Endodermal cell (in vitro differentiated cells): ENCODE measurements around the gene KCNH8. TPM values are rescaled to one million over a fixed set of nuclear protein-coding genes. Genes with fewer than 3 reads are reported as not detected.
"Not testable (repeated sequence)": the region's sequence is repeated elsewhere in the genome, so short reads cannot be mapped to it uniquely, and the experiment has no call there.

Source experiments
- DNase-seq: peaks from one replicate; pipeline ENCODE4 v3.0.0-alpha.2; 2017
- H3K27ac ChIP-seq: 2 replicates; pipeline ENCODE4 v1.5.1; 2013; ENCODE audit warnings: mild to moderate bottlenecking, low read depth, low read length, moderate library complexity
- H3K27me3 ChIP-seq: 2 replicates; pipeline ENCODE4 v1.6.1; 2013; ENCODE audit warnings: mild to moderate bottlenecking, low read length, moderate library complexity; ENCODE audit not compliant: insufficient read depth, control insufficient read depth, poor library complexity, severe bottlenecking
- H3K36me3 ChIP-seq: 2 replicates; pipeline ENCODE4 v1.7.0; 2013; ENCODE audit warnings: mild to moderate bottlenecking, low read length, moderate library complexity; ENCODE audit not compliant: control insufficient read depth, insufficient read depth
- H3K4me1 ChIP-seq: one replicate; pipeline ENCODE4 v1.7.0; 2013; ENCODE audit warnings: low read length; ENCODE audit not compliant: control insufficient read depth, insufficient read depth
- H3K4me3 ChIP-seq: 2 replicates; pipeline ENCODE4 v1.5.1; 2013; ENCODE audit warnings: mild to moderate bottlenecking, low read length, moderate library complexity
- H3K9ac ChIP-seq: 2 replicates; pipeline ENCODE4 v1.6.1; 2013; ENCODE audit warnings: mild to moderate bottlenecking, low read length, moderate library complexity; ENCODE audit not compliant: poor library complexity, severe bottlenecking; ENCODE audit errors: extremely low read depth
- H3K9me3 ChIP-seq: 2 replicates; pipeline ENCODE4 v1.6.1; 2013; ENCODE audit warnings: mild to moderate bottlenecking, low read length, moderate library complexity; ENCODE audit not compliant: control insufficient read depth
- H3K27ac Mint-ChIP-seq: 2 replicates; pipeline ENCODE4 v1.8.0; 2020; ENCODE audit warnings: mixed read lengths
- H3K27me3 Mint-ChIP-seq: 2 replicates; pipeline ENCODE4 v1.8.0; 2021; ENCODE audit warnings: mild to moderate bottlenecking, mixed read lengths; ENCODE audit not compliant: insufficient read depth
- H3K36me3 Mint-ChIP-seq: 2 replicates; pipeline ENCODE4 v1.8.0; 2020; ENCODE audit warnings: low read depth, mixed read lengths
- H3K4me1 Mint-ChIP-seq: 2 replicates; pipeline ENCODE4 v1.8.0; 2020; ENCODE audit warnings: mixed read lengths
- H3K4me3 Mint-ChIP-seq: 2 replicates; pipeline ENCODE4 v1.8.0; 2020; ENCODE audit warnings: mild to moderate bottlenecking, moderate library complexity, mixed read lengths
- H3K9me3 Mint-ChIP-seq: 2 replicates; pipeline ENCODE4 v1.8.0; 2020; ENCODE audit warnings: mild to moderate bottlenecking, mixed read lengths
- WGBS, 2 experiments: methylation state at CpG; one replicate each; pipeline versions ENCODE4 v1.1.5 to v1.1.7; 2013; ENCODE audit warnings: missing lambda C conversion rate in 2 of 2, mixed read lengths in 1 of 2; ENCODE audit not compliant: insufficient coverage in 1 of 2, insufficient read length in 1 of 2; 5-methylcytosine and 5-hydroxymethylcytosine counted together
- long read RNA-seq, 4 experiments: library from polyadenylated mRNA in 2 of 4; library from RNA in 1 of 4; library from capped mRNA in 1 of 4; stranded (forward) in 3 of 4; unstranded in 1 of 4; transcript quantifications; one replicate each; pipeline ENCODE4 v2.0.0, GENCODE V29; 2020 to 2021; ENCODE audit warnings: inconsistent platforms in 1 of 4
- polyA plus RNA-seq, 2 experiments: library from polyadenylated mRNA; stranded (reverse); fragments of 50-300 nt; gene quantifications; one replicate each; pipeline ENCODE4 v1.2.3, GENCODE V29; 2013
- total RNA-seq, 2 donors: library from RNA; stranded (reverse); fragmentation: NEBNext Ultra II Directional in 1 of 2; extraction: Animal tissue kit (Norgen Biotek cat#: 25700) in 1 of 2; gene quantifications; 2 replicates in 1 of 2; 3 replicates in 1 of 2; pipeline ENCODE4 v1.2.1, GENCODE V29; 2021
- TF ChIP-seq, protein P1 (sequence below): fragments of 200-600 bp; sonication (generic); conservative IDR thresholded peaks from 2 replicates; pipeline ENCODE4 v1.5.0; 2021; ENCODE audit warnings: antibody characterized with exemption, mild to moderate bottlenecking

Gene KCNH8
- total RNA-seq = 10 to 100 TPM; 12.0 to 15.0 TPM
- polyA plus RNA-seq (2013, experiment 1 of 2) = 8.1 TPM
- 7.6 TPM for polyA plus RNA-seq (2013, experiment 2 of 2)
- long read RNA-seq, experiment 1, full-length matches to known transcripts = 1 of 4 reads
- long read RNA-seq, experiment 1, partial matches to known transcripts = 1 of 4 reads
- long read RNA-seq, experiment 1, other reads (novel, unspliced or antisense) = 2 of 4 reads
- long read RNA-seq, experiment 2, full-length matches to known transcripts = 6 of 27 reads
- long read RNA-seq, experiment 2, partial matches to known transcripts = 9 of 27 reads
- long read RNA-seq, experiment 2, other reads (novel, unspliced or antisense) = 12 of 27 reads
- long read RNA-seq, experiment 3, partial matches to known transcripts = 4 of 6 reads
- long read RNA-seq, experiment 3, other reads (novel, unspliced or antisense) = 2 of 6 reads
- long read RNA-seq, experiment 4, partial matches to known transcripts = 1 of 3 reads
- long read RNA-seq, experiment 4, other reads (novel, unspliced or antisense) = 2 of 3 reads

DNA sequence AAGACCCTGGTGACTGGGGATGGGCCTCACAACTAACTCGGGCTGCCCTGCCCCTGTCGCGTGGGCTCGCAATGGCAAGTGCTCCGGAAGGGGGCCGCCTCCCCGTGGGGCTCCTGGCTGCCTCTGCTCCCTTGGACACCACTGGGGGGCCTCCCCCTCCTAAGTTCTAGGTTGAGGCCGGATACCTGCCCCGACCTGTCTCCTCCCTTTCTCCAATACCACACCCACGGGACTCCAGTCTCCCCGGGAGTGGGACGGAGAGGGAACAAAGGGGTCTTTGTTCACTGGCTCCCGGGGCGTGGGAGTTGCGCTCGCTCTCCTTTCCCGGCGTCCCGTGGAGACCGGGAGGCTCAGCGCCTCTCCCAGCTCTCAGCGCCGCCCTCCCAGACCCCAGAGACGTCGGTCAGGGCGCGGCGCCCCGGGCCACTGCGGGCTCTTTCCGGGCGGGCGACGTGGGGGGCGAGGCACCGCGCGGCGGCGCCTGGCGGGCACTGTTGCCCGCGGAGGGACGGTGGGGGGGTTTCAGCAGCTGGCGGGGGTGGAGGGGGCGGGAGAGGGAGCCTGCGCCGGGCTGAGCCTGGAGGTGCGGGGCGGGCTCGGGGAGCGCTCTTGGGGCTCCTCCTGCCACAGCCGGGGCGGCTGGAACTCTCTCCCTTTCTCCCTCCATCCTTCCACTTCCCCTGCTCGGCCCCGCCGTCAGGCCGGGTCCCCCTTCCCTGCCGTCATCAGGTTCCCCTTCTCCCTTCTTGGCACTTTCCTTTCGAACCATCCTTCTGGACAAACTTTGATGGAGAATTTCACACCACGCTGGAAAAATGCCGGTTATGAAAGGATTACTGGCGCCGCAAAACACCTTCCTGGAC is at the start of gene KCNH8:
Gene KCNH8 (plus strand): TSS at position 606 of the 863 bp plus-strand sequence. CDS start 210 bp downstream, at position 816.
- H3K27ac Mint-ChIP-seq = peak within 1 kb of the TSS; percentile 95
- Histone ChIP-seq H3K27ac (peak within 1 kb of the TSS; percentile 86), H3K4me3 (peak within 1 kb of the TSS; percentile 92), H3K9me3 (peaks cover 4% of the 10 kb centered on the region), H3K27me3 (no peaks in the 10 kb centered on the region), H3K4me1 (peaks cover 8% of the 10 kb centered on the region), H3K36me3 (no peaks in the 10 kb centered on the region), H3K9ac (peak within 1 kb of the TSS; percentile 76)
- WGBS, 2 experiments = 0 to 1% methylated on average over 7 to 59 of the region's 64 CpGs
- no peaks in the 10 kb centered on the region for H3K27me3 Mint-ChIP-seq
- H3K36me3 Mint-ChIP-seq = no peaks in the 10 kb centered on the region
- H3K9me3 Mint-ChIP-seq = no peaks in the 10 kb centered on the region
- peak; percentile 83 for DNase-seq
- TF ChIP-seq, protein P1, sequence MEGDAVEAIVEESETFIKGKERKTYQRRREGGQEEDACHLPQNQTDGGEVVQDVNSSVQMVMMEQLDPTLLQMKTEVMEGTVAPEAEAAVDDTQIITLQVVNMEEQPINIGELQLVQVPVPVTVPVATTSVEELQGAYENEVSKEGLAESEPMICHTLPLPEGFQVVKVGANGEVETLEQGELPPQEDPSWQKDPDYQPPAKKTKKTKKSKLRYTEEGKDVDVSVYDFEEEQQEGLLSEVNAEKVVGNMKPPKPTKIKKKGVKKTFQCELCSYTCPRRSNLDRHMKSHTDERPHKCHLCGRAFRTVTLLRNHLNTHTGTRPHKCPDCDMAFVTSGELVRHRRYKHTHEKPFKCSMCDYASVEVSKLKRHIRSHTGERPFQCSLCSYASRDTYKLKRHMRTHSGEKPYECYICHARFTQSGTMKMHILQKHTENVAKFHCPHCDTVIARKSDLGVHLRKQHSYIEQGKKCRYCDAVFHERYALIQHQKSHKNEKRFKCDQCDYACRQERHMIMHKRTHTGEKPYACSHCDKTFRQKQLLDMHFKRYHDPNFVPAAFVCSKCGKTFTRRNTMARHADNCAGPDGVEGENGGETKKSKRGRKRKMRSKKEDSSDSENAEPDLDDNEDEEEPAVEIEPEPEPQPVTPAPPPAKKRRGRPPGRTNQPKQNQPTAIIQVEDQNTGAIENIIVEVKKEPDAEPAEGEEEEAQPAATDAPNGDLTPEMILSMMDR = peak; percentile 16
- H3K4me3 Mint-ChIP-seq = peak within 1 kb of the TSS; percentile 91
- H3K4me1 Mint-ChIP-seq = peaks cover 16% of the 10 kb centered on the region

DNA sequence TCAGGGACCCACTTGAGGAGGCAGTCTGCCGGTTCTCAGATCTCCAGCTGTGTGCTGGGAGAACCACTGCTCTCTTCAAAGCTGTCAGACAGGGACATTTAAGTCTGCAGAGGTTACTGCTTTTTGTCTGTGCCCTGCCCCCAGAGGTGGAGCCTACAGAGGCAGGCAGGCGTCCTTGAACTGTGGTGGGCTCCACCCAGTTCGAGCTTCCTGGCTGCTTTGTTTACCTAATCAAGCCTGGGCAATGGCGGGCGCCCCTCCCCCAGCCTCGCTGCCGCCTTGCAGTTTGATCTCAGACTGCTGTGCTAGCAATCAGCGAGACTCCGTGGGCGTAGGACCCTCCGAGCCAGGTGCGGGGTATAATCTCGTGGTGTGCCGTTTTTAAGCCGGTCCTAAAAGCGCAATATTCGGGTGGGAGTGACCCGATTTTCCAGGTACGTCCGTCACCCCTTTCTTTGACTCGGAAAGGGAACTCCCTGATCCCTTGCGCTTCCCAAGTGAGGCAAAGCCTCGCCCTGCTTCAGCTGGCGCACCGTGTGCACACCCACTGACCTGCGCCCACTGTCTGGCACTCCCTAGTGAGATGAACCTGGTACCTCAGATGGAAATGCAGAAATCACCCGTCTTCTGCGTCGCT is 45.5 kb upstream of the KCNH8 start:
- H3K36me3 ChIP-seq, H3K27me3 ChIP-seq, H3K4me1 Mint-ChIP-seq, H3K27me3 Mint-ChIP-seq, H3K9ac ChIP-seq, H3K27ac ChIP-seq, H3K9me3 ChIP-seq, H3K4me1 ChIP-seq: not testable (repeated sequence)
- DNase-seq = peak; percentile 55
- H3K27ac Mint-ChIP-seq = peak overlapping the region; percentile 95
- peak overlapping the region; percentile 71 for H3K4me3 Mint-ChIP-seq
- 60 to 71% methylated on average over 10 to 25 of the region's 29 CpGs for WGBS, 2 experiments
- peak overlapping the region; percentile 74 for H3K4me3 ChIP-seq
- H3K36me3 Mint-ChIP-seq = peaks cover 11% of the 10 kb centered on the region
- peaks cover 34% of the 10 kb centered on the region for H3K9me3 Mint-ChIP-seq

DNA sequence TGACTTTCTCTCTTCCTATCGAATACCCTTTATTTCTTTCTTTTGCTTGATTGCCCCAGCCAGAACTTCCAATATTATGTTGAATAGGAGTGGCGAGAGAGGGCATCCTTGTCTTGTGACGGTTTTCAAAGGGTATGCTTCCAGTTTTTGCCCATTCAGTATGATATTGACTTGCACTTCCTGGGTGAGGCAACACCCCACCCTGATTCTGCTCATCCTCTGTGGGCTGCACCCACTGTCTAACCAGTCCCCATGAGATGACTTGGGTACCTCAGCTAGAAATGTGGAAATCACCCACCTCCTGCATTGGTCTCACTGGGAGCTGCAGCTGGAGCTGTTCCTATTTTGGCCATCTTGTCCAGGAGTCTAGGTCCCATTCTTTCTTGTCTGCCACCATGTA is 44.8 kb upstream of the KCNH8 start:
- Histone ChIP-seq H3K36me3 (no peaks in the 10 kb centered on the region), H3K4me3 (peak overlapping the region; percentile 74), H3K9me3 (no peaks in the 10 kb centered on the region), H3K4me1 (no peaks in the 10 kb centered on the region), H3K27me3 (no peaks in the 10 kb centered on the region), H3K27ac (no peak overlapping the region), H3K9ac (no peak overlapping the region)
- TF ChIP-seq, protein P1 = no peak
- H3K4me3 Mint-ChIP-seq = peak overlapping the region; percentile 71
- no peaks in the 10 kb centered on the region for H3K27me3 Mint-ChIP-seq
- peaks cover 37% of the 10 kb centered on the region for H3K9me3 Mint-ChIP-seq
- H3K4me1 Mint-ChIP-seq = peaks cover 2% of the 10 kb centered on the region
- H3K36me3 Mint-ChIP-seq = peaks cover 11% of the 10 kb centered on the region
- DNase-seq = no peak
- peak overlapping the region; percentile 95 for H3K27ac Mint-ChIP-seq
- 90 to 100% methylated on average over 2 to 3 of the region's 3 CpGs for WGBS, 2 experiments
